HepG2 (cell line): ENCODE measurements around the gene TCN1. TPM values are rescaled to one million over a fixed set of nuclear protein-coding genes. Genes with fewer than 3 reads are reported as not detected.

Experiments used
- ATAC-seq: fragments of 200-7000 bp; cut with Tn5 transposase; 3 replicates; pipeline ENCODE4 v1.9.1; 2020; ENCODE audit warnings: mild to moderate bottlenecking, moderate library complexity
- BruUV-seq: library from RNA; stranded (reverse); fragments of 400-500 nt; replicated peaks from 2 replicates; lab custom pipeline; 2021; lab: Mats Ljungman, UMichigan
- CTCF ChIA-PET: fragments of 300-600 bp; formaldehyde crosslinking; extraction: SDS; loops from one replicate; lab custom pipeline; 2021; ENCODE audit warnings: low total read pairs, inconsistent platforms, low intra/inter-chr PET ratio; lab: Yijun Ruan, JAX
- POLR2A ChIA-PET: fragments of 350-600 bp; sonication (Branson Sonifier 250); formaldehyde crosslinking; loops from one replicate; lab custom pipeline; 2020; ENCODE audit warnings: antibody characterized with exemption, inconsistent platforms; lab: Yijun Ruan, JAX
- DNase-seq: peaks from one replicate; pipeline ENCODE4 v3.0.0-alpha.2; 2015; ENCODE audit warnings: low spot score
- FAIRE-seq: peaks from 3 replicates; lab custom pipeline; 2011; peaks lifted over from hg19 to GRCh38; lab: Jason Lieb, UNC
- H2AFZ ChIP-seq: one replicate; pipeline ENCODE4 v1.6.1; 2011; ENCODE audit warnings: low read length, inconsistent platforms
- H3K27ac ChIP-seq: fragments of 300-600 bp; 3 replicates; pipeline ENCODE4 v1.8.0; 2011; ENCODE audit warnings: mixed run types, mild to moderate bottlenecking, mixed read lengths, low read length, inconsistent platforms; ENCODE audit not compliant: insufficient read depth; ENCODE audit errors: extremely low read length
- H3K27me3 ChIP-seq, 2 experiments: fragments of 200-600 bp in 1 of 2; 2 replicates in 1 of 2; 3 replicates in 1 of 2; pipeline versions ENCODE4 v1.6.0 to v1.8.0; 2011; ENCODE audit warnings: low read length in 2 of 2, mild to moderate bottlenecking in 2 of 2, moderate library complexity in 2 of 2, inconsistent platforms in 1 of 2; ENCODE audit not compliant: insufficient read depth in 2 of 2, control insufficient read depth in 1 of 2
- H3K36me3 ChIP-seq, 2 experiments: fragments of 200-600 bp in 1 of 2; replicated peaks in 1 of 2; 2 replicates in 1 of 2; 3 replicates in 1 of 2; pipeline versions ENCODE4 v1.5.1 to v1.8.0; 2011; ENCODE audit warnings: low read length in 2 of 2, inconsistent platforms in 1 of 2; ENCODE audit not compliant: insufficient read depth in 2 of 2, control insufficient read depth in 1 of 2
- H3K4me1 ChIP-seq: 2 replicates; pipeline ENCODE4 v1.5.1; 2012; ENCODE audit warnings: low read length, inconsistent platforms; ENCODE audit not compliant: insufficient read depth
- H3K4me2 ChIP-seq: 2 replicates; pipeline ENCODE4 v1.6.0; 2011; ENCODE audit warnings: low read depth, low read length, inconsistent platforms
- H3K4me3 ChIP-seq, 3 experiments: fragments of 200-600 bp in 1 of 3; sonication (generic), shearing (Covaris generic) in 1 of 3; replicated peaks in 1 of 3; 2 replicates each; pipeline ENCODE4 v1.5.1; 2011 to 2016; ENCODE audit warnings: low read length in 3 of 3, inconsistent platforms in 2 of 3, low read depth in 2 of 3, mild to moderate bottlenecking in 2 of 3, control low read depth in 1 of 3, mixed read lengths in 1 of 3; ENCODE audit not compliant: insufficient read depth in 1 of 3
- H3K79me2 ChIP-seq: one replicate; pipeline ENCODE4 v1.6.1; 2011; ENCODE audit warnings: low read length, inconsistent platforms; ENCODE audit not compliant: insufficient read depth
- H3K9ac ChIP-seq: 2 replicates; pipeline ENCODE4 v1.6.0; 2011; ENCODE audit warnings: mild to moderate bottlenecking, low read depth, low read length, inconsistent platforms; ENCODE audit not compliant: insufficient read depth
- H3K9me3 ChIP-seq: 2 replicates; pipeline ENCODE4 v1.5.1; 2012; ENCODE audit warnings: mild to moderate bottlenecking, low read length
- H4K20me1 ChIP-seq: 2 replicates; pipeline ENCODE4 v1.6.0; 2011; ENCODE audit warnings: inconsistent platforms, mild to moderate bottlenecking, low read length, moderate library complexity; ENCODE audit not compliant: insufficient read depth
- KLF13 ChIP-seq: sonication (generic); formaldehyde crosslinking; IDR thresholded peaks from 2 replicates; pipeline ENCODE4 v1.4.0; 2020; ENCODE audit warnings: mild to moderate bottlenecking, missing genetic modification reagents
- LCORL ChIP-seq, 2 experiments: fragments of 450-650 bp in 1 of 2; sonication (generic) in 1 of 2; formaldehyde crosslinking in 1 of 2; IDR thresholded peaks; 2 replicates each; pipeline versions ENCODE4 v1.5.0 to v1.6.1; 2017 to 2020; ENCODE audit warnings: antibody characterized with exemption in 1 of 2, missing genetic modification reagents in 1 of 2
- MAF1 ChIP-seq: sonication (generic); formaldehyde crosslinking; IDR thresholded peaks from 2 replicates; pipeline ENCODE4 v1.5.0; 2020; ENCODE audit warnings: missing genetic modification reagents, borderline replicate concordance
- MNT ChIP-seq: fragments of 450-650 bp; IDR thresholded peaks from 2 replicates; pipeline ENCODE4 v1.6.1; 2016
- ZBTB34 ChIP-seq: sonication (generic); formaldehyde crosslinking; IDR thresholded peaks from 2 replicates; pipeline ENCODE4 v1.8.0; 2022; ENCODE audit warnings: mild to moderate bottlenecking, missing genetic modification reagents
- ZFP82 ChIP-seq: sonication (generic); formaldehyde crosslinking; IDR thresholded peaks from 2 replicates; pipeline ENCODE4 v1.5.1; 2020; ENCODE audit warnings: mild to moderate bottlenecking, missing genetic modification reagents, borderline replicate concordance
- WGBS: methylation state at CpG from one replicate; pipeline ENCODE4 v1.1.6; 2017; ENCODE audit warnings: low lambda C conversion rate; 5-methylcytosine and 5-hydroxymethylcytosine counted together
- in situ Hi-C: cut with HindIII; loops from 2 replicates; pipeline ENCODE4 v1.10.0; 2017; ENCODE audit warnings: low pct_unique_long_range_greater_than_20kb; ENCODE audit not compliant: extremely low pct_ligation_motif_present
- intact Hi-C: fragments of 100-400 bp; cut with micrococcal nuclease; formaldehyde crosslinking; loops from one replicate; pipeline ENCODE4 v1.10.0; 2022; ENCODE audit not compliant: unreplicated experiment
- polyA plus RNA-seq, 8 experiments: library from polyadenylated mRNA; depleted of rRNA in 3 of 8; stranded (reverse) in 7 of 8; unstranded in 1 of 8; fragments of >200 nt; fragmentation: Illumina TruSeq in 4 of 8; extraction: Trizol in 4 of 8; gene quantifications; 2 replicates each; pipeline versions ENCODE4 v1.2.1 to v1.2.3, GENCODE V29; 2011 to 2016; ENCODE audit warnings: low read depth in 4 of 8, missing spikeins in 1 of 8, mixed read lengths in 1 of 8; ENCODE audit not compliant: insufficient read depth in 1 of 8
- total RNA-seq, 5 experiments: library from RNA; depleted of rRNA; stranded (reverse); fragments of >200 nt; fragmentation: Illumina TruSeq; extraction: Trizol; gene quantifications; 2 replicates each; pipeline ENCODE4 v1.2.3, GENCODE V29; 2016; ENCODE audit warnings: low read depth in 1 of 5

Gene TCN1
- total and polyA plus RNA-seq, 2 of the 13 experiments (the other 11 are each of a cell fraction or from before 2014, with no cell fraction given): not detected

GRCh38 chr11:59845399-59845798 is 20.9 kb downstream of the TCN1 start, which contains the start of gene CBLIF:
TSS of gene CBLIF (minus strand) at chr11:59845499. CDS start at chr11:59845453, 46 bp downstream.
- ATAC-seq (no peak), FAIRE-seq (no peak), DNase-seq (no peak)
- no peak for TF ChIP-seq KLF13
- TF ChIP-seq ZBTB34 (CRISPR knock-in tag): no peak
- H3K27me3 ChIP-seq: no peaks in the 10 kb centered on the region
- no peaks in the 10 kb centered on the region for H3K79me2 ChIP-seq
- BruUV-seq: no TSS peak
- in situ Hi-C loops (no loop called here), intact Hi-C loops (no loop called here)
- 23% methylated on average over 4 of the region's 4 CpGs for WGBS
- no peaks in the 10 kb centered on the region for H3K36me3 ChIP-seq
- no peaks in the 10 kb centered on the region for H3K9me3 ChIP-seq
- no peak within 1 kb of the TSS for H3K9ac ChIP-seq
- no peaks in the 10 kb centered on the region for H4K20me1 ChIP-seq
- ChIA-PET POLR2A (no interaction called here), CTCF (no interaction called here)
- H3K27ac ChIP-seq: no peak within 1 kb of the TSS
- no peak within 1 kb of the TSS for H2AFZ ChIP-seq
- no peaks in the 10 kb centered on the region for H3K4me1 ChIP-seq
- no peak within 1 kb of the TSS for H3K4me2 ChIP-seq
- no peak within 1 kb of the TSS for H3K4me3 ChIP-seq

GRCh38 chr11:59842316-59842715 is 24.0 kb downstream of the TCN1 start:
- intact Hi-C loops: no loop called here
- Histone ChIP-seq H2AFZ (no peak overlapping the region), H4K20me1 (no peaks in the 10 kb centered on the region), H3K27me3 (no peaks in the 10 kb centered on the region), H3K79me2 (no peaks in the 10 kb centered on the region), H3K27ac (no peak overlapping the region), H3K4me1 (no peaks in the 10 kb centered on the region), H3K4me3 (no peak overlapping the region), H3K36me3 (no peaks in the 10 kb centered on the region), H3K9me3 (no peaks in the 10 kb centered on the region), H3K9ac (no peak overlapping the region), H3K4me2 (no peak overlapping the region)
- BruUV-seq: no TSS peak
- ChIA-PET POLR2A (no interaction called here), CTCF (no interaction called here)
- in situ Hi-C loops: no loop called here
- no peak for DNase-seq
- no peak for FAIRE-seq
- WGBS: 31% methylated on average over 12 of the region's 12 CpGs
- ATAC-seq: no peak
- TF ChIP-seq MNT (no peak), MAF1 (no peak), ZFP82 (CRISPR knock-in tag) (no peak), LCORL (IDR thresholded peaks at IDR 0.05) (peak; percentile 98), LCORL (CRISPR knock-in tag; IDR thresholded peaks at IDR 0.05) (no peak)
